Endometrial microvascular endothelial cells (primary cell): ENCODE measurements around the gene UST. TPM values are rescaled to one million over a fixed set of nuclear protein-coding genes. Genes with fewer than 3 reads are reported as not detected.
"Not testable (repeated sequence)": the region's sequence is repeated elsewhere in the genome, so short reads cannot be mapped to it uniquely, and the experiment has no call there.

Source experiments
- in situ Hi-C: cut with HindIII; loops from 2 replicates; pipeline ENCODE4 v1.10.0; 2017; ENCODE audit warnings: low sequenced_read_pairs, low pct_unique_long_range_greater_than_20kb; ENCODE audit errors: inconsistent ontology term
- total RNA-seq: library from RNA; depleted of rRNA; stranded (reverse); fragments of >200 nt; gene quantifications from one replicate; pipeline ENCODE4 v1.2.3, GENCODE V29; 2015; ENCODE audit errors: inconsistent ontology term

UST gene
- total RNA-seq, 1 donor from 2014 or later = 0.09 TPM

DNA sequence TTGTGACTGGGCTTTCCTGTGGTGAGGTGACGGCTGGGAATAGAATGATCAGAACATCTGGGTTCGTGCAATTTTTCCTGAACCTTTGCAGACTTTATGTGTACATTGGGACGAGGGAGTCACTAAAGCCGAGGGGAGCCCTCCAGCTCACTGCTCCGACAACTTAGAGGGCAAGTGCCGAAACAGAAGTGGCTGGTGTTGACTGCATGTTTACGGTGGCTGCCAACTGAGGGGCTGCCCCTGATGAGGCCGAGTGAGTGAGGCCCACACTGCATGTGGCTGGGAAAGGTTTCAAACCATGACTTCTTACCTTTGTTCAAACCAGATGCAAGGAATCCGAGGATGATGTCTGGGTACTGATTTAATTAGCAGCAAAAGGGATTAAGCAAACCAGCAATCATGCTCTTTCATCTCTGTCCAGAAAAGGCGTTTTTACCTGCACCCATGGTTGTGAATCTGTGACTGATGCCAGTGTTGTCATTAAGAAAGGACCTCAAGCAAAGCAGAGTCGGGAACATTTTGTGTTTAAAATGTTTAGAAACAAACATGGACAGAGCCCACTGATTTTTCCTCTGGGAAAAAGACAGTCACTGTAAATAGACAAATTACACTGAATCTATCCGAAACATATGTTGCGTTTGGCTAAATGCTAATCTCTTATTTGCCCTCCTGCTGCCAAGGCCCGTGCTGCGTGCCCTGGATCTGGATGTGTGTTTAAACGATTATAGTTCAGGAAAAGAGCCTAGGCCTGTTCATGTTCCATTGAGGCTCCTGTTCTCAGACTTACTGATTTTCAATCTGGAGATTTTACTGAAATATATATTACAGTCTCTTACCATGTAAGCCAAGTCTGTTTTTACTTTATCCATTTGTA, 105.1 kb downstream of the UST start:
- in situ Hi-C loops = no loop called here

DNA sequence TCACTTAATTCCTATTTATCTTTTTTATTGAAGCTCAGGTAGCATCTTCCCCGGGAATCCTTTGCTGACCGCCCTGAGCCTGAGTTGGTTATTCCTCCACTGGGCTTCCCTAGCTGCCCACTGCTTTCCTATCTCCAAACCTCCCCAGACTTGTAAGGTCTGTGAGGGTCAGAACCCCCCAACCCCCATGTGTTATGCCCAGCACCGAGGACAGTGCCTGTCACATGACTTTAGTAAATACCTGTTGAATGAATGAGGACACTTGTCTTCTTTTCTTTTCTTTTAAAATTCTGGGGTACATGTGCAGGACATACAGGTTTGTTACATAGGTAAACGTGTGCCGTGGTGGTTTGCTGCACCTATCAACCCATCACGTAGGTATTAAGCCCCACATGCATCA, 105.9 kb downstream of the UST start:
- in situ Hi-C loops = no loop called here

DNA sequence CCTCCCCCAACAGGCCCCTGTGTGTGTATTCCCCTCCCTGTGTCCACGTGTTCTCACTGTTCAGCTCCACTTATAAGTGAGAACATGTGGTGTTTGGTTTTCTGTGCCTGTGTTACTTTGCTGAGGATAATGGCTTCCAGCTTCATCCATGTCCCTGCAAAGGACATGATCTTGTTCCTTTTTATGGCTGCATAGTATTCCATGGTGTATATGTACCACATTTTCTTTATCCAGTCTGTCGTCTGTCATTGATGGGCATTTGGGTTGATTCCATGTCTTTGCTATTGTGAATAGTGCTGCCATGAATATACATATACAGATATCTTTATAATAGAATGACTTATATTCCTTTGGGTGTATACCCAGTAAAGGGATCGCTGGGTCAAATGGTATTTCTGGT, 106.3 kb downstream of the UST start:
- in situ Hi-C loops = not testable (repeated sequence)

DNA sequence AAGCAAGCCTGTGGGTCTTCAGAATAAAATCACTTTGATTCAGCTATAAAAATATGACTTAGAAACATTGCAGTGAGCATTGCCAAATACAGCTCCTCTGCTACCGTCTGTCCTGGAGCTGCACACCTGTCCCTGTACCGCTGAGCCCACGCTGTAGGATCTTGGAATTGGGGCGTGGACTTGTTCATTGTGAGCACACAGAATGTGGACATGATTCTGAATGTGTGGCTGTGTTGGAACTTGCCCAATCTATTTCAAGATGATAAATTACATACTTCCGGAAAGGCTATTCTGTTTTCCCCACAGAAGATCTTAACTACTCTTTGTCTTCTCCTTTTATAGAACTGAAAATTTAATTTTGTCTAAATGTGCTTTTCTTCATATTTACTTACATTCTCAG, 107.3 kb downstream of the UST start:
- in situ Hi-C loops = no loop called here

- in situ Hi-C loops = no loop called here
These were observed 108.2 kb downstream of the UST start for GRCh38 chr6:148854992-148855391.

- in situ Hi-C loops = no loop called here
These were observed 108.9 kb downstream of the UST start for GRCh38 chr6:148855744-148856143.

GRCh38 chr6:148857798-148858390, 111.1 kb downstream of the UST start:
- in situ Hi-C loops = no loop called here

DNA sequence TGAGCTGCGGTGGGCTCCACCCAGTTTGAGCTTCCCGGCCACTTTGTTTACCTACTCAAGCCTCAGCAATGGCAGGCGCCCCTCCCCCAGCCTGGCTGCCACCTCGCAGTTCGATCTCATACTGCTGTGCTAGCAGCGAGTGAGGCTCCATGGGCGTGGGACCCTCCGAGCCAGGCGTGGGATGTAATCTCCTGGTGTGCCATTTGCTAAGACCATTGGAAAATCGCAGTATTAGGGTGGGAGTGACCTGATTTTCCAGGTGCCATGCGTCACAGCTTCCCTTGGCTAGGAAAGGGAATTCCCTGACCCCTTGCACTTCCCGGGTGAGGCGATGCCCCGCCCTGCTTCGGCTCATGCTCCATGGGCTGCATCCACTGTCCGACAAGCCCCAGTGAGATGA, 117.3 kb downstream of the UST start:
- in situ Hi-C loops = not testable (repeated sequence)

- in situ Hi-C loops = no loop called here
These were observed 118.1 kb downstream of the UST start for GRCh38 chr6:148864941-148865340.

DNA sequence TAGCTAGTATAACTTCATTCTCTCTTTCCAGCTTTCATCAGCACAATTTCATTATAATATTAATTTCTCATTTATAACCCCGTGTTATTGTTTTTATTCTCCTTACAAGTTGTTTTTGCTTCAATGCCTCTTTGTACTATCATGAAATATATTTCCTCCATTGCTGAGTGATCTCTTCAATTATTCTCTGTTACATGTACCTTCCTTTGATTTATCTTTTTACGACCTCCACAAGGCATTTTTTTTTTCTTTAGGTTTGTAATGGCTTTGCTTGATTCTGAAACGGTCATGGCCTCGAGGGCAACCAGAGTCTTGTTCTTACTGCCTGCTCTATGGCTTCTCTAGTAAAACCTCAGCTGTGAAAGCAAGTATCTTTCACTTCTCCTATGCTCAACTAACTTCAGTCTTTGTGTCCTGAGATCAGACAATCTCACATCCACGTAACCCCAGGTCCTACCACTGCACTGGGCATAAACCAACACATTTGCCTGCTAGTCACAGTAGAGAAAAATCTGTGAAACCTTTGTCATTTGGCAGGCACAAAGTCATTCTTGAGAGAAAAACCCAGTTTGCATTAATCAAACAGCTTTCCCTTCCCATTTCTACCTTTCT, 119.9 kb downstream of the UST start:
- in situ Hi-C loops = no loop called here

GRCh38 chr6:148867862-148868261, 121.0 kb downstream of the UST start:
- in situ Hi-C loops = no loop called here

- in situ Hi-C loops = no loop called here
These were observed 121.5 kb downstream of the UST start for GRCh38 chr6:148868314-148868713.

DNA sequence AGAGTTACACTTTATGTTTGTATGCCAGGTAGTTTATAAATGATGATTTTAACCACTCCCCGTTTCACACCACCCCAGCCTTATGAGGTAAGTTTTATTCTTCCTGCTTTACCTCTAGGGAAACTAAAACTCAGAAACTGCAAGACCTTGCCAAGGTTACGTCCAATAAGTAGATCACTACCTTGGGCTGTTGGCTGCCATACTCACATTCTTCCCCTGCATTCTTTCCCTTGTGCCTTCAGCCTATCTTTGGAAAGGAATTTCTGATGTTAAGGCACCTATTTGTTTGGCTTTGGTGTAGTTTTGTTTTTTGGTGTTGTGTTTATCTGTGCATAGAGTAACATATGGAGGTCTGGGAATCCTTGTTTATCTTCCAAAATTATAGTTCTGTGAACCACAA, 122.1 kb downstream of the UST start:
- in situ Hi-C loops = no loop called here

DNA sequence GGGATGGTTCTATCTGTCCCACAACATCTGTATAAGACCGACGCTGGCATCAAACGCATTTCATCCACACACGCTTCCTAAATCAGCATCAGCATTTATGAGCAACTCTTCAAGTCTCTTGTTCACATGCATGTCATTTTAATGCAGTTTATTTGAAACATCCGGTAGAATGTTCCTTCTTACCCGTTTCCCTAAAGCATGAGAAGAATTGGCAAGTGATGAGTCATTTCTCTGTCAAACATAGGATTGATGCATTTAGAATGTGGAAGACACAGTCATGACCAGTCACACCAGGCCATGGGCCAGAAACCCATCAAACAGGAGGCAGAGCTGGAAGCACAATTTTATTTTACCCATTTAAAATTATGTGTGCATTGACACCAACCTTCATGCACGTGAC, 122.8 kb downstream of the UST start:
- in situ Hi-C loops = no loop called here

- in situ Hi-C loops = no loop called here
These were observed 126.3 kb downstream of the UST start for GRCh38 chr6:148873154-148873553.

- in situ Hi-C loops = no loop called here
These were observed 127.0 kb downstream of the UST start for GRCh38 chr6:148873868-148874267.

- in situ Hi-C loops = no loop called here
These were observed 128.0 kb downstream of the UST start for GRCh38 chr6:148874698-148875293.

GRCh38 chr6:148878683-148879082, 131.9 kb downstream of the UST start:
- in situ Hi-C loops = no loop called here

- in situ Hi-C loops = not testable (repeated sequence)
These were observed 133.9 kb downstream of the UST start for GRCh38 chr6:148880742-148881141.
